Amygdala (tissue), 56 donors: ENCODE results near the gene TCERG1L.
"Not testable (repeated sequence)": the region's sequence is repeated elsewhere in the genome, so short reads cannot be mapped to it uniquely, and the experiment has no call there.

ENCODE experiments used
- DNase-seq, 56 donors: peaks; one replicate each; lab custom pipeline; 2025; lab: John Stamatoyannopoulos, UW

TCERG1L gene

GRCh38 chr10:131251146-131251541 is 60.4 kb downstream of the TCERG1L start:
- no peak for DNase-seq

GRCh38 chr10:131250454-131251145 is 60.9 kb downstream of the TCERG1L start:
- no peak for DNase-seq

- DNase-seq, result no peak
Observed at GRCh38 chr10:131249955-131250344, 61.6 kb downstream of the TCERG1L start.

GRCh38 chr10:131249238-131249954 is 62.1 kb downstream of the TCERG1L start:
- no peak for DNase-seq

GRCh38 chr10:131248376-131249165 is 63.0 kb downstream of the TCERG1L start:
- DNase-seq, result no peak

GRCh38 chr10:131247873-131248272 is 63.6 kb downstream of the TCERG1L start:
- no peak for DNase-seq

GRCh38 chr10:131246775-131247174 is 64.7 kb downstream of the TCERG1L start:
- no peak for DNase-seq

- DNase-seq, result no peak
Observed at GRCh38 chr10:131246089-131246488, 65.4 kb downstream of the TCERG1L start.

- DNase-seq, result no peak
Observed at GRCh38 chr10:131245475-131246059, 66.0 kb downstream of the TCERG1L start.

GRCh38 chr10:131244836-131245235 is 66.7 kb downstream of the TCERG1L start:
- DNase-seq, result no peak

GRCh38 chr10:131243076-131243475 is 68.4 kb downstream of the TCERG1L start:
- DNase-seq, result no peak

GRCh38 chr10:131242007-131242406 is 69.5 kb downstream of the TCERG1L start:
- DNase-seq, result peak in 5 of 56 donors; percentile 2 to 30 (median 21)

GRCh38 chr10:131240691-131241090 is 70.8 kb downstream of the TCERG1L start:
- no peak for DNase-seq

GRCh38 chr10:131239926-131240325 is 71.6 kb downstream of the TCERG1L start:
- DNase-seq, result no peak

GRCh38 chr10:131239450-131239849 is 72.1 kb downstream of the TCERG1L start:
- DNase-seq, result no peak

- DNase-seq, result no peak
Observed at GRCh38 chr10:131238669-131239280, 72.7 kb downstream of the TCERG1L start.

GRCh38 chr10:131237991-131238651 is 73.4 kb downstream of the TCERG1L start:
- no peak for DNase-seq

- not testable (repeated sequence) for DNase-seq
Observed at GRCh38 chr10:131234606-131235005, 76.9 kb downstream of the TCERG1L start.

GRCh38 chr10:131233611-131234258 is 77.8 kb downstream of the TCERG1L start:
- DNase-seq, result no peak
